ENCODE results near the gene SPTA1.

SPTA1 gene

GRCh38 chr1:158685085-158685484 is 1.4 kb downstream of the SPTA1 start:
- no peak for DNase-seq (ENCODE audit: low read depth)

GRCh38 chr1:158681606-158682005 is 4.9 kb downstream of the SPTA1 start:
- DNase-seq (ENCODE audit: low read depth), result no peak

- no peak for DNase-seq (ENCODE audit: low read depth)
Observed at GRCh38 chr1:158679289-158679688, 7.2 kb downstream of the SPTA1 start.

GRCh38 chr1:158675563-158676323 is 10.8 kb downstream of the SPTA1 start:
- no peak for DNase-seq (ENCODE audit: low read depth)

- DNase-seq (ENCODE audit: low read depth), result no peak
Observed at GRCh38 chr1:158674302-158674701, 12.2 kb downstream of the SPTA1 start.

- DNase-seq (ENCODE audit: low read depth), result no peak
Observed at GRCh38 chr1:158666037-158666436, 20.5 kb downstream of the SPTA1 start.

GRCh38 chr1:158654571-158654970 is 31.9 kb downstream of the SPTA1 start:
- no peak for DNase-seq (ENCODE audit: low read depth)

GRCh38 chr1:158654086-158654485 is 32.4 kb downstream of the SPTA1 start:
- DNase-seq (ENCODE audit: low read depth), result no peak

- DNase-seq (ENCODE audit: low read depth), result no peak
Observed at GRCh38 chr1:158652721-158653334, 33.7 kb downstream of the SPTA1 start.

- no peak for DNase-seq (ENCODE audit: low read depth)
Observed at GRCh38 chr1:158649052-158649451, 37.5 kb downstream of the SPTA1 start.

GRCh38 chr1:158646465-158646864 is 40.0 kb downstream of the SPTA1 start:
- DNase-seq (ENCODE audit: low read depth), result no peak

GRCh38 chr1:158644449-158644848 is 42.1 kb downstream of the SPTA1 start:
- DNase-seq (ENCODE audit: low read depth), result no peak

GRCh38 chr1:158638904-158639303 is 47.6 kb downstream of the SPTA1 start:
- no peak for DNase-seq (ENCODE audit: low read depth)

GRCh38 chr1:158638146-158638545 is 48.4 kb downstream of the SPTA1 start:
- DNase-seq (ENCODE audit: low read depth), result no peak

- no peak for DNase-seq (ENCODE audit: low read depth)
Observed at GRCh38 chr1:158613764-158614163, 72.8 kb downstream of the SPTA1 start.

GRCh38 chr1:158611916-158612315 is 74.6 kb downstream of the SPTA1 start:
- DNase-seq (ENCODE audit: low read depth), result no peak

- DNase-seq (ENCODE audit: low read depth), result no peak
Observed at GRCh38 chr1:158607296-158607695, 79.2 kb downstream of the SPTA1 start.

- no peak for DNase-seq (ENCODE audit: low read depth)
Observed at GRCh38 chr1:158604968-158605367, 81.5 kb downstream of the SPTA1 start, which contains the start of gene OR10Z1. TSS of gene OR10Z1 (plus strand) at chr1:158605268. CDS start at chr1:158606439, 1,171 bp downstream.

GRCh38 chr1:158600735-158601134 is 85.8 kb downstream of the SPTA1 start:
- DNase-seq (ENCODE audit: low read depth), result no peak

- DNase-seq (ENCODE audit: low read depth), result no peak
Observed at GRCh38 chr1:158586942-158587341, 99.6 kb downstream of the SPTA1 start.

- DNase-seq (ENCODE audit: low read depth), result no peak
Observed at GRCh38 chr1:158583962-158584361, 102.6 kb downstream of the SPTA1 start.

GRCh38 chr1:158579733-158580132 is 106.8 kb downstream of the SPTA1 start, which contains the start of gene OR10X1:
TSS of gene OR10X1 (minus strand) at chr1:158579899. CDS start at chr1:158579899, 0 bp downstream.
- DNase-seq (ENCODE audit: low read depth), result no peak

- no peak for DNase-seq (ENCODE audit: low read depth)
Observed at GRCh38 chr1:158577561-158577960, 109.0 kb downstream of the SPTA1 start.

- no peak for DNase-seq (ENCODE audit: low read depth)
Observed at GRCh38 chr1:158572226-158572625, 114.3 kb downstream of the SPTA1 start.
